ENCODE results near the gene DICER1.

Gene DICER1

DNA sequence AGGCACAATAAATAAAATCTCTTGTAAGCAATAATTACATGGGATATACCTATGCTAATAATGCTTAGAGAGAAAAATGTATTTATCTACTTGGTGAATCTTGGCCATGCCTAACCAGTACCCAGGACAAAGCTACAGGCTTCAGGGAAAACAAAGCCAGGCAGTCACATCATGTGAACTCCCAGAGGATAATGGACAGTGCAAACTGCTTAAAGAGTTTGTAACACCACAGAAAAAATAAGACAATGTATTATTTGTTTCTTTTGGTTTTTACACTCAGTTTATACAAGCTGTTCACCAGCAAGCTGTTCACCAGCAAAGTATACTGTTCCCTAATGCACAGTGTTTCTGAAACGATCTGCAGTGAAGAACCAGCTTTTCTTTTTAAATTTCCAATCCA is 38.0 kb downstream of the DICER1 start:
- DNase-seq = no peak

GRCh38 chr14:95117937-95118721 is 39.2 kb downstream of the DICER1 start:
- DNase-seq = no peak

DNA sequence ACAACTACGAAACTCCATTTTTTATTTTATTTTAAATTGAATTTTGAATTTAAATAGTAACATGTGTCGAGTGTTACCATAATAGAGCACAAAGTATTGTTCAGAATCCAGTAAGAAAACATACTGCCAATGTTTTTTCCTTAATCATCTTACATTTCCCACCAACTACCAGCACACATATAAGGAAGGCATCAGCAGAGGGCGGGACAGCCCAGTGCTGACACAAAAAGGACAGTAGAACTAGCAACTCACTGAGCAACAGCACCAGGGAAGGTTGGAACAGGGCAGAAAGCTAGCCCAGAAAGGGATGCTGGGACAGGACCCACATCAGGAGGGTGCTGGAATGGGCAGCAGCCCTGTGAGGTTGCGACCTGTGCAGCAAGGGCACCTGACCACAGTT is 43.9 kb downstream of the DICER1 start:
- DNase-seq = no peak

GRCh38 chr14:95111507-95112164 is 45.7 kb downstream of the DICER1 start:
- no peak for DNase-seq

GRCh38 chr14:95110178-95110577 is 47.2 kb downstream of the DICER1 start:
- no peak for DNase-seq

- DNase-seq = no peak
Measured at GRCh38 chr14:95107711-95108110, 49.6 kb downstream of the DICER1 start.

DNA sequence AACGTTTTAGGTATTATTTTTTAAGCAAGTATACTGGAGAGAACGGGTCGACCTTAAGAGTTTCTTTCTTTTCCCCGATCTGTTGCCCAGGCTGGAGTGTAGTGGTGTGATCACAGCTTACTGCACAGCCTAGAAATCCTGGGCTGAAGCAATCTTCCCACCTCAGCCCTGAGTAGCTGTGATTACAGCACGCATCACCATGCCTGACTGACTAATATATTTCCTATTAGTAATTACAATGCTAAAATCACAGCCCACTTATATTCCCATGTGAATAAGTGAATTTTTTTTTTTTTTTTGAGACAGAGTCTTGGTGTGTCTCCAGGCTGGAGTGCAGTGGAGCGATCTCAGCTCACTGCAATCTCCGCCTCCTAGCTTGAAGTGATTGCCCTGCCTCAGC is 50.4 kb downstream of the DICER1 start:
- no peak for DNase-seq

DNA sequence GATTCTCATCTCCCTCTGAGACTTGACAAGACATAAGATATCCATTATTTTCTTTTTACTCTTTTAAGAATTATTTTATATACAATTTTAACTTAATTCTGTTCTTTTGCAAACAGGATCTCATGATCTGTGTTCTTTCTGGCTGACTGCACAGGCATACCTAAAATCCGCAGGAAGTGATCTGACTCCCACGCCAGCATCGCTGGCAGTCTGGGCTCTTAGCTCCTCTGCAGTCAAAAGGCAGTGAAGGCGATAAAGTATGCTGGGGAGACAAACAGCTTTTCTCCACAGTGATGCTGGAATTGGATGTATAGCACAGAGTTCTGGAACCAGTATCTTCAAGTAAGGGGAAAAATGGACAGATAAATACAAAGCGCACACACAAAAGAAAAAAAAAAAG is 52.4 kb downstream of the DICER1 start:
- DNase-seq = no peak

DNA sequence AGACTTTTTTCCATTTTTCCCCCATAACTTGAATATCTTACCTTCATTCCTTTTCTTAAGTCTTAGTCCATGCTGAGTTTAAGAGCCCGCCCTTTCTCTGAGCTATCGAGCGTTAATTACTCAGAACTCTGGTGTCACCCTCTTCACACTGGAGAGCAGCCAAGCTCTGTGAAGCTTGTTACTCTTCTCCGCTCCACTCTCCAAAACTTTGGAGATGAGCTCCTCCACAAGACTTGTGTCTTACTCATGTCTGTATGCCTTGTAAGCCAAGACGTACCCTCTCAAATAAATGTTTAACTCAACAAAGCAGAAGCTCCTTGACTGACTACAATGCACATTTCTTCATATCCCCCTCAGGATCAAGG is 54.7 kb downstream of the DICER1 start:
- no peak for DNase-seq

DNA sequence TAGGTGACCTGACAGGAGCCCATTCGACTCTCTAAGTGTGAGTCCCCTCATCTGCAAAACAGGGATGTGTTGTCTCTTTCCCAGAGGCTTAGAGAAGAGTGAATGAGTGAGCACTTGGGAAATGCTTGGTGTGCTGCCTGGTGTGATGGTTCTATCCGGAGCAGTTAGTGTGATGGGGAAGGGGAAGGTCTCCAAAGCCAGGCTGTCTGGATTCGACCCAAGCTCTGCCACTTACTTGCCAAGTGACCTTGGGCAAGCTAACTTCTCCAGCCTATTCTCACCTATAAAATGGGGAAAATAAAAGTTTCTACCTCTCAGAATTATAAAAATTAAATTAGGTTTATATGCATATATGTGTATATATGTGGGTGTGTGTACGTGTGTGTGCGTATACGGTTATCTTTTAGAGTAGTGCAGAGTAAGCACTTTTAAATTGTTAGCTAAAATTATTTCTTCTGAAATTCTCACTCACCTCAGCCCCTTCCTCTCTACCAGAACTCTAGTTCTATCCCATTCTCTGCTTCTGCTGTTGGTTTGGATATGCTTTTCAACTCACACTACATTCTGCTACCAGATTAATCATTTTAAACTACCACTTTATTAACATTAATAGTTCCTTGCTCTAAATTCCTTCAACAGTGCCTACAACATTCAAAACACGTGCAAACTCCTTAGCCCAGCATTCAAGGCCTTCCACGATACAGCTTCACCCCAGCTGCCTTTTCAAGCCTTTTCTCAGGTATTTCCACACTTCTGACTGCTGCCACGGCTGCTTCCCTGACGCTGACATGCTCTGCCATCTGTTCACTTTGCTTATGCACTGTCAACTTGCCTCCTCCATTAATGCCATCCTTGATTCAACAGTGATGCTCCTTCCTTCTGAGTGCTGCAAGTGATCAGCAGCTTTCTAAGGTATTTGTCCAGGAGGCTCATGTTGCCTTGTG is 55.3 kb downstream of the DICER1 start:
- no peak for DNase-seq

DNA sequence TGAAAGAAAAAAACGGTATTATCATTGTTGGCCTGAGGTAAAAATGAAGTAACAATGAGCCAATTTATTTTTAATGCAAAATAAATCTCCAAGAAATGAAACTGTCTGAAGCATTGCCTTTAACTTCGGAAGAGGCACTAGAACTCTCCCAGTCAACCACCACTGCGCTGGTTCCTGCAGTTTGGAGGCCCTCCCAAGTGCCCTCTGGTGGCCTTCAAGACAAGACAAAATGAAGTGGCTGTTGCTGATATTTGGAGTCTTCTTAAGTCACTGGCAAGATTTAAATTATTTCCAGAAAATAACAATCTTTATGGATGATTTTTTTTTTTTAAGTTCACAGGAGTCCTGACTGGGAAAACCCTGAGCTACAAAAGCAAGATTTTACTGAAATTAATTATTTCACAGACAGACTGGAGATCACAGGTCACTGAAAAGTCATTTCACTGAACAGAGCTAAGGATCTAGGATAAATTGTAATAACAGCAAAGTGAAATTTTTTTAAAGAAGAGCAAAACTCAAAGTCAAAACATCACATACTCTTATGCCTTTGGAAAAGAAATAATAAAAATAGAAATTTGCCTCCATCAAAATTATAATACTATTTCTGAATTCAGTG is 58.2 kb downstream of the DICER1 start:
- DNase-seq = peak; percentile 20

GRCh38 chr14:95097385-95097784 is 59.9 kb downstream of the DICER1 start:
- DNase-seq = no peak

- no peak for DNase-seq
Measured at GRCh38 chr14:95096476-95096875, 60.9 kb downstream of the DICER1 start.

DNA sequence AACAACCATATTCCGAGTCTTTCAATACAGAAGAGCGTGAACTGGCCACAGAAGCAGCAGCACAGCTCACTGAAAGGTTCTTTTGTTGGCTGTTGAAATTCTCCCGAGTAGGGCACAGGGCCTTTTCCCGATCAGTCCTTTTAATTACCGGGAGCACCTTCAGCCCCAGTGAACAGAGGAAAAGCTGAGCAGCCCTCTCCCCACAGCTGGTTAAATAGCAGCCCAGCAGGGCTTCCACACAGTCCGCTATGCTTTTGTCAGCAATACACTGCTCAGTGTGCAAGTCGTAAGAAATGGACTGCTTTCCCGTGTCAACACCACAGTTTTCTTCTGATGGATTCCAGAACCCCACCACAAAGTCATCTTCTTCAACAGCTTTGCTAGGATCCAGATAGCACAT is 61.3 kb downstream of the DICER1 start:
- DNase-seq = no peak

DNA sequence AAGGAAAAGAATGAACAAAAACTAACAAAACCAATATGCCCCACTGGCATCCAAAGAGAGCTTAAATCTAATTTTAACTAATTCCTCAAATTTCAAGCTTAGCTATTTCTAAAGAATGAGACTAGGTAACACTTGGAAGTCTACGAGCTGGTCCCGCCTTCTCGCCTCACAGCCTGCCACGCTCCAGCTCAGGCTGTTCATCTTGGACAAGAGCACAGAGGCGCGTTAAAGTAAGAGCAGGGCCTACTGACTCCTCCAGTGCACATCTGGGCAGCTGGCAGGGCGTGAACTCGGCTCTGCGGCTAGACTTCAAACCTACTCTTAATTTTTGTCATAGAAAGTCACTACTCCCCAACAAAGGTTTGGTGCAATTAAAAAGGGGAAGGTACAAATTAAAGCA is 64.6 kb downstream of the DICER1 start:
- DNase-seq = no peak

- DNase-seq = no peak
Measured at GRCh38 chr14:95091581-95091980, 65.7 kb downstream of the DICER1 start.

DNA sequence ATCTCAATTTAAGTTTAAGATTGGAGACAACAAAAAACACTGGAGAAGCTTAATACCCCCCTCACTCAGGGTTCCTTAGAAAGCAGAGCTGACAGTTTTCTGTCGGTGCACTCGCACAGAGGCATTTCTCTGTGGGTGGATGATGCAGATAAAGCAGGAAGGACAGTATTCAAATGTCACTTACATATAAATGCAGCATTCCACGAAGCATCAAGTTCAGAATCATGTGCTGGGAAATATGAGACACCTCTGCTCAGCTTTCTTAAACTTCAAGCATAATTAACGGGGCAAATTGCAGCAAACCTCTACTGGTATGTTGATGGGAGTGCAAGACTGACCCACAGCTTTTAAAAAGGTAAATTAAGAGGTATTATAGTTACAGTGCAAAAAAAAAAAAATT is 68.7 kb downstream of the DICER1 start:
- no peak for DNase-seq

DNA sequence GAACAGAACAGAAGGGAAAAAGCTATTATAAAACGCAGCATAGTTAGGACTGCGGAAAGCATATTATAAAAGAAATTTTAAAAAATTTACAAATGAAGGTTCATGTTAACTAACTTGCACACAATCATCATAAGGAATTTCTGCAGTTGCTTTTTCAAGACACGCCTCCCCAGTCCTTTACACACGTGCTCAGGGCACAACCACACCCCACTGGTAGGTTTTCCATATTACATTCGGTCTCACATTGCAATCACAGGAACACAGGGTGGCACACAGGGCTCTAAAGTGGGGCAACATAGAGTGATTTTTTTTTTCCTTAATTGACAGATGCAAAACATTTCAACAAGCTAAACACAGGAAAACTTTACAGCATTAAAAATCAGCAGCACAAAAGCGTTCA is 69.7 kb downstream of the DICER1 start:
- no peak for DNase-seq

- DNase-seq = no peak
Measured at GRCh38 chr14:95085321-95085720, 72.0 kb downstream of the DICER1 start.

DNA sequence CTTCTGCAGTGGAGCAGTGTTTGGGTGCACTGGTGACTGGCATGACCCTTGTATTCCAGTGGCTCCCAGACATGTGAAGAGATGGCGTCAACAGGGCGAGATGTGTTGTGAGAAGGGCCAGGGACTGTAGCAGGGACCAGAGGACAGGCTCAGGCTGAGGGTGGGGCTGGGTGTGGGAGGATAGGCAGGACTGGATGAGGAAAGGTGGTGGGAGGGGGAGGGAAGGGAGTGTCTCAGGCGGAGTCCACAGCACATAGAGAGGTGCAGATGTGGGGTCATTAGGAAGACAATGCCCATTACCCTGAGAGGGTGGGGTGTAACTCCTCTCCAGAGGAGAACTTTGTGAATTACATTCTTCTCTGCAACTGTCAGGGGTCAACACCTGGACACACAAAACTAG is 78.5 kb downstream of the DICER1 start:
- DNase-seq = no peak

GRCh38 chr14:95077345-95077744 is 80.0 kb downstream of the DICER1 start:
- no peak for DNase-seq

DNA sequence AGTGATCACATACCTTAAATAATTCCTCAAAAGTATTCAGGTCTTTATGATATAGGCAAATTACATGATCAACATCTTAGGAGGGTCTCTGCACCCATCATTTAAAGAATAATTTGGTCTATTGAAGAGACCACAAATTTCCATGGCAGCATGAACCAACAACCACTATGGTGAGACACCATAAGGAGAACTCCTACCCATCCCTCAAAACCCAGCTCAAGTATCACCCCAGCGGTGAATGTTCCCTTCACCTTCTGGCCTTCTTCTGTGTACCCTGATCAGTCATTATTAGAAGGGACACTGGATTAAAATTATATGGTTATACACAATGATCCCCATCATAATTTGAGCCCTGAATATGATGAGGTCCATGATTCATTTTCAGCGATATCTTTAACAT is 81.5 kb downstream of the DICER1 start:
- no peak for DNase-seq

GRCh38 chr14:95073947-95074346 is 83.4 kb downstream of the DICER1 start:
- no peak for DNase-seq
